Right renal pelvis (tissue), 4 donors: ENCODE results near the gene TNFAIP8L1. TPM values are rescaled to one million over a fixed set of nuclear protein-coding genes. Genes with fewer than 3 reads are reported as not detected.
"Not testable (repeated sequence)": the region's sequence is repeated elsewhere in the genome, so short reads cannot be mapped to it uniquely, and the experiment has no call there.

Experiments used
- DNase-seq, 4 donors: peaks; one replicate each; pipeline ENCODE4 v3.0.0-alpha.2; 2013; ENCODE audit warnings: low read depth in 4 of 4, low spot score in 3 of 4, missing footprints in 1 of 4
- polyA plus RNA-seq, 4 donors: library from polyadenylated mRNA; unstranded; fragments of 120-200 nt; gene quantifications; one replicate each; pipeline ENCODE4 v1.2.1, GENCODE V29; 2013; ENCODE audit not compliant: insufficient read length in 4 of 4

The TNFAIP8L1 gene
- 10 to 100 TPM; 11.6 to 13.8 (median 13.6) TPM for polyA plus RNA-seq

GRCh38 chr19:4638828-4639530, at the start of gene TNFAIP8L1:
Gene TNFAIP8L1, plus strand, starts transcription at chr19:4639516. Its CDS starts 12,354 bp downstream, at chr19:4651870.
- DNase-seq = peak; percentile 86 to 92 (median 90)

- DNase-seq = no peak
These were observed 49.5 kb upstream of the TNFAIP8L1 start for GRCh38 chr19:4589579-4590410.

- no peak for DNase-seq
These were observed 48.8 kb upstream of the TNFAIP8L1 start for GRCh38 chr19:4590559-4590958.

- DNase-seq = no peak
These were observed 48.0 kb upstream of the TNFAIP8L1 start for GRCh38 chr19:4591320-4591719.

GRCh38 chr19:4592445-4592844, 46.9 kb upstream of the TNFAIP8L1 start:
- DNase-seq = no peak

GRCh38 chr19:4593409-4593851, 45.9 kb upstream of the TNFAIP8L1 start:
- no peak for DNase-seq

GRCh38 chr19:4594201-4594600, 45.1 kb upstream of the TNFAIP8L1 start:
- no peak for DNase-seq

- not testable (repeated sequence) for DNase-seq
These were observed 44.2 kb upstream of the TNFAIP8L1 start for GRCh38 chr19:4595158-4595557.

GRCh38 chr19:4596033-4596904, 43.0 kb upstream of the TNFAIP8L1 start:
- no peak for DNase-seq

- no peak for DNase-seq
These were observed 41.9 kb upstream of the TNFAIP8L1 start for GRCh38 chr19:4597278-4597974.

- no peak for DNase-seq
These were observed 41.2 kb upstream of the TNFAIP8L1 start for GRCh38 chr19:4597975-4598671.

- DNase-seq = no peak
These were observed 40.6 kb upstream of the TNFAIP8L1 start for GRCh38 chr19:4598712-4599111.

GRCh38 chr19:4600082-4600481, 39.2 kb upstream of the TNFAIP8L1 start:
- DNase-seq = no peak

- DNase-seq = no peak
These were observed 38.4 kb upstream of the TNFAIP8L1 start for GRCh38 chr19:4600893-4601292.

GRCh38 chr19:4602173-4602788, 37.0 kb upstream of the TNFAIP8L1 start:
- no peak for DNase-seq

GRCh38 chr19:4602915-4603314, 36.4 kb upstream of the TNFAIP8L1 start:
- DNase-seq = no peak

- DNase-seq = no peak
These were observed 34.4 kb upstream of the TNFAIP8L1 start for GRCh38 chr19:4604912-4605311.

- DNase-seq = no peak
These were observed 33.1 kb upstream of the TNFAIP8L1 start for GRCh38 chr19:4606181-4606580.
